ENCODE measurements around the gene TCEA2.

The TCEA2 gene

DNA sequence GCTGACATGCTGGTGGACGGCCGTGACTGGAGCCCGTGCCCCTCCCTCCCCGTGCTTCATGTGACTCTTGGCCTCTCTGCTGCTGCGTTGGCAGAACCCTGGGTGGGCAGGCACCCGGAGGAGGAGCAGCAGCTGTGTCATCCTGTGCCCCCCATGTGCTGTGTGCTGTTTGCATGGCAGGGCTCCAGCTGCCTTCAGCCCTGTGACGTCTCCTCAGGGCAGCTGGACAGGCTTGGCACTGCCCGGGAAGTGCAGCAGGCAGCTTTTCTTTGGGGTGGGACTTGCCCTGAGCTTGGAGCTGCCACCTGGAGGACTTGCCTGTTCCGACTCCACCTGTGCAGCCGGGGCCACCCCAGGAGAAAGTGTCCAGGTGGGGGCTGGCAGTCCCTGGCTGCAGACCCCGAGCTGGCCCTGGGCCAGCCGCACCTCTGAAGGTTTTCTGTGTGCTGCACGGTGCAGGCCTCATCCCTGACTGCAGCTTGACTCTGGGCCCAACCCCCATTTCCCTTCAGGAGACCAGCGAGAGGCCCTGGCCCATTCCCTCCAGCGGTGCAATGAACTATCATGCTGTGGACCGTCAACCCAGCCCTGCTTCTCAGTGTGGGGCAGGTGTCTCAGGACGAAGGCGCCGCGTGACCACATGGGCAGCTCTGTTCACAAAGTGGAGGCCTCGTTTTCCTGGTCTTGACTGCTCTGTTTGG, 36.2 kb downstream of the TCEA2 start:
- FAIRE-seq: no peak
- DNase-seq (ENCODE audit: insufficient read length, low spot score): no peak
- TF ChIP-seq, protein P1, sequence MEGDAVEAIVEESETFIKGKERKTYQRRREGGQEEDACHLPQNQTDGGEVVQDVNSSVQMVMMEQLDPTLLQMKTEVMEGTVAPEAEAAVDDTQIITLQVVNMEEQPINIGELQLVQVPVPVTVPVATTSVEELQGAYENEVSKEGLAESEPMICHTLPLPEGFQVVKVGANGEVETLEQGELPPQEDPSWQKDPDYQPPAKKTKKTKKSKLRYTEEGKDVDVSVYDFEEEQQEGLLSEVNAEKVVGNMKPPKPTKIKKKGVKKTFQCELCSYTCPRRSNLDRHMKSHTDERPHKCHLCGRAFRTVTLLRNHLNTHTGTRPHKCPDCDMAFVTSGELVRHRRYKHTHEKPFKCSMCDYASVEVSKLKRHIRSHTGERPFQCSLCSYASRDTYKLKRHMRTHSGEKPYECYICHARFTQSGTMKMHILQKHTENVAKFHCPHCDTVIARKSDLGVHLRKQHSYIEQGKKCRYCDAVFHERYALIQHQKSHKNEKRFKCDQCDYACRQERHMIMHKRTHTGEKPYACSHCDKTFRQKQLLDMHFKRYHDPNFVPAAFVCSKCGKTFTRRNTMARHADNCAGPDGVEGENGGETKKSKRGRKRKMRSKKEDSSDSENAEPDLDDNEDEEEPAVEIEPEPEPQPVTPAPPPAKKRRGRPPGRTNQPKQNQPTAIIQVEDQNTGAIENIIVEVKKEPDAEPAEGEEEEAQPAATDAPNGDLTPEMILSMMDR (IDR thresholded peaks at IDR 0.05; ENCODE audit: insufficient read depth, missing control alignments): no peak

DNA sequence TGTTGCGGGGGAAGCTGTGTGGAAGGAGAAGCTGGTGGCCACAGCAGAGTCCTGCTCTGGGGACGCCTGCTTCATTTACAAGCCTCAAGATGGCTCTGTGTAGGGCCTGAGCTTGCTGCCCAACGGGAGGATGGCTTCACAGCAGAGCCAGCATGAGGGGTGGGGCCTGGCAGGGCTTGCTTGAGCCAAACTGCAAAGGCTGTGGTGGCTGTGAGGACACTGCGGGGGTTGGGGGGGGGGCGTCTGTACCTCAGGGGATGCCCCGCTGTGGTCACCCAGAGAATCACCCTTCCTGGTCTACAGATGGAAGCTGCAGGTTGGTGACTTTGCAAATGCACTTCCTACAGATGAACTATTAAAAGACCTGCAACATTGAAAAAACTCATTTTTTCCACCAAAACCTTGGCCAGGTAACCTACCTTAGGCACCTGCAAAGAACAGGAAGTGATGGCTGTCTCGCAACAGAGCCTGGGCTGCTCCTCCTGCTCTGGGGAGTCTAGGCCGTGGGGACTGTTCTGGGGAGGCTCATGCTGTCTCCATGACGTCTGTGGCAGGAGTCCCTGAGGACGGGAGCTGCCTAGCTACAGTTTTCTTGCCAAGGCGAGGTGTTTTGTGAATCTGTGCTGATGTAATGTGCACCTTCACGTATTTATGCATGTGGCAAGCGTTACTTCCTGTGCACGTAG, 37.0 kb downstream of the TCEA2 start:
- FAIRE-seq: no peak

DNA sequence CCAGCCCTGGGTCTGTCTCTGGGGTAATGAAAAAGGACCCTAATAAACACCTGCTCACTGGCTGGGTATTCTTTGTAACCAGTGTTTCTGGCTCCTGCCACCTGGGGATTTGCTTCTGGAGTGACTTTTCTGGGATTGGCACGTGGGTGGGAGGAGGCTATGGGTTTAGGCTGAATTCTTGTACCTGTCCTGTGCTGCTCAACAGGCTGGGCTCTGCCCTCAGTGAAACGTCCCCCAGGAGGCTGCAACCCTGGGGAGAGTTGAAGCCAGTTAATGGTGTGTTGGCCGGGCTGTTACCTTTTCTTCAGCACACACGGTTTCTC, 37.5 kb downstream of the TCEA2 start:
- TF ChIP-seq, protein P1 (IDR thresholded peaks at IDR 0.05; ENCODE audit: insufficient read depth, missing control alignments): no peak
- DNase-seq (ENCODE audit: insufficient read length, low spot score): no peak
- FAIRE-seq: no peak

More for the DNA sequence above, 37.0 kb downstream of the TCEA2 start:
- TF ChIP-seq, protein P1 (IDR thresholded peaks at IDR 0.05; ENCODE audit: insufficient read depth, missing control alignments): no peak
- DNase-seq (ENCODE audit: insufficient read length, low spot score): no peak

DNA sequence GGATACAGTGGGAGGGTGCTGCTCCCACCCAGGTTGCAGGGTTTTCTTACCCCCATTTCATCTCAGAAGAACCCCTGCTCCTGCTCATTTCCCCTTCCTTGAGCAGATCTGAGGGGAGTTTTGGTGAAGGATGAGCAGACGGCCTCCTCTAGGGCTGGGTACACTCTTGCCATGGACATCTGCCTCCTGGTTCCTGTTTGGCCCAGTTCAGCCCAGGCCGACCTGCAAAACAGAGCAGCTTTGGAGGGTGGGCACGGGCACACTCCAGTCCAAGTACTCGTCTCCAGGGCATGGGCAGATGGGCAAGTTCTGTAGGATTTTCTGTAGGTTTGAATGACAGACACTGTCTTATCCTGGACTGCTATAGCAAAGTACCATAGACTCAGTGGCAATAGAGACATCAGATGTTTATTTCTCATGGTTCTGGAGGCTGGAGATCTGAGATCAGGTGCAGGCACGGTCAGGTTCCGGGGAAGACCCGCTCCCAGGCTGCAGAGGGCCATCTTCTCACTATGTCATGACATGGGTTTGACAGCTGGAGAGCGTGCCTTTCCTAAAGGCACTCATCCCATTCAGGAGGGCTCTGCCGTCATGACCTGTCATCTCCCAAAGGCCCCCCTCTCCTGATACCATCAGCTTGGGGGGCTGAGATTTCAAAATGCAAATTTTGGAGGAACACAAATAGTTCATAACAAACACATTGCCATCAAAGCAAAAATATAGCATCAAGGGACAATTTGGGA, 38.1 kb downstream of the TCEA2 start:
- FAIRE-seq (no peak), DNase-seq (ENCODE audit: insufficient read length, low spot score) (no peak)
- TF ChIP-seq, protein P1 (IDR thresholded peaks at IDR 0.05; ENCODE audit: insufficient read depth, missing control alignments): no peak

DNA sequence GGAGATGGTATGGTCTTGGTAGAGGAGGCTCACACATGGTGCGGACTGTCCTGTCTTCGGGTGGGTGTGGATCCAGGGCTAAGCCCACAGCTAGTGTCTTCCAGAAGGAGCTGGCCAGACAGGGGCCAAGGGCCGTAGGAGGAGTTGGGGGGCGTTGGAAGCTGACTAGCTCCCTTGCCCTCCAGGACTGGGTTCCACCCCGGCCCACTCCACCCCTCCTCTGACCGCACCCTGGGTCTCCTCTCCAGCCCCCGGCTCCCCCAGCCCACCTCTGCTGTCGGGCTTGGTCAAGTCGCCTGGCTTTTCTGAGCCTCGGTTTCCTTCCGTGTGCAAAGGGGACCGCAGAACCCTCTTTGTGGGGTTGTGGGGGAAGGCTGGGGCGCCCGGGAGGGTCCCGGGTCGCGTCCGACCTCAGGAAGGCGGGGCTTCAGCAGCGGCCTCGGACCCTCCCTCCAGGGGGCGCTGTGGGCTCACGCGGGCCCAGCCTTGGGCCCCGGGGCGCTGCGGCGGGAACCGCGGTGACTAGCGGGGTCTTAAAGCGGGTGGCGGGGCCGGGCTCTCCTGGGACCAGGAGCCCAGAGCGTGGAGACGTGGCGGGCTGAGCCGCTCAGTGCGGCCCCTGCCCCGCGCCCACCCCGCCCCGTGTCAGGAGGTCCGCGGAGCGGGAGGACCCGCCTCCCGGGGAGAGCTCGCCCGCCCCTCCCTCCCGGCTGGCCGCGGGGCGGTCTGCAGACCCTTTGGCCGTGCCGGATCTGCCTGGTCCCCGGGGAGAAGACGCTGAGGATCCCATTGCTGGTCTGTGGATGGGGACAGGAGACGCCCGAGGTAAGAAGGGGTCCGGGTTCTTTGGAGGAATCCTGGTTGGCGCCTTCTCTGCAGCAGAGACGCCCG, 39.0 kb downstream of the TCEA2 start:
- TF ChIP-seq, protein P1 (IDR thresholded peaks at IDR 0.05; ENCODE audit: insufficient read depth, missing control alignments): peak; percentile 61
- DNase-seq (ENCODE audit: insufficient read length, low spot score) (peak; percentile 88), FAIRE-seq (no peak)

DNA sequence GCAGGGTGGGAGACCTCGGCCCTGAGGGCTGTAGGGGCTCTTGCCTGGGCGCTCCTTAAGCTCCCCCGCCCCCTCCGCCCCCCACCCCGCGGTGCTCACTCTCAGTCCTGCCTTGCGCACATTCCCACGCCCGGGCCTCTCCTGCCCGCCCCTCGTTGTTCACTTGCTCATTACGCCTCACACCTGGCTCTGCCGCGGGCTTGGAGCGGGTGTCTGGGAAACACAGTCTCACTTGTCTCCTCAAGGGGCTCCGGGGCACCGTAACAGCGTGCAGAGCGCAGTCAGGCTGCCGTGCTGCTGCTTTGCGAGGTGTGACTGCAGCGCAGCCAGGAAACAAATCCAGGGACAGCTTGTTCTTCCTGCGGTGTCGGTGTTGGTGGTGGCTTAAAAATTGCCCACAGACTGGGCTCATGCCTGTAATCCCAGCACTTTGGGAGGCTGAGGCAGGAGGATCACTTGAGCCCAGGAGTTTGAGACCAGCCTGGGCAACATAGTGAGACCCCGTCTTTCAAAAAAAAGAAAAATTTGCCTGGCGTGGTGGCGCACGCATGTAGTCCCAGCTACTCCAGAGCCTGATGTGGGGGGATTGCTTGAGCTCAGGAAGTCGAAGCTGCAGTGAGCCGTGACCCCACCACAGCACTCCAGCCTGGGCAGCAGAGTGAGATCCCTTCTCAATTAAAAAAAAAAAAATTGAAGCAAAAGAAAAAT, 39.8 kb downstream of the TCEA2 start:
- DNase-seq (ENCODE audit: insufficient read length, low spot score) (peak; percentile 51), FAIRE-seq (no peak)
- TF ChIP-seq, protein P1 (IDR thresholded peaks at IDR 0.05; ENCODE audit: insufficient read depth, missing control alignments): no peak

Measured in D721Med (cell line).